ENCODE data around the gene SCAMP5.

GRCh38 chr15:75042730-75043508 lies 47.6 kb downstream of the SCAMP5 start:
- TF ChIP-seq MAZ (IDR thresholded peaks at IDR 0.05; ENCODE audit: borderline replicate concordance, low read depth, low read length) = no peak
- peak; percentile 33; the same call in 1 of the 2 replicates for TF ChIP-seq RFX5 (IDR thresholded peaks at IDR 0.05; ENCODE audit: low read depth, low read length)
- TF ChIP-seq BHLHE40 (IDR thresholded peaks at IDR 0.05; ENCODE audit: low read depth, low read length) = no peak
- peak; percentile 34 for TF ChIP-seq CTCF (conservative IDR thresholded peaks at IDR 0.05; ENCODE audit: low read depth, low read length)
- TF ChIP-seq MAFK (IDR thresholded peaks at IDR 0.05; ENCODE audit: low read depth, low read length) = no peak
- TF ChIP-seq POLR2A (IDR thresholded peaks at IDR 0.05; ENCODE audit: low read depth, low read length) = no peak
- no peak for TF ChIP-seq CEBPB (IDR thresholded peaks at IDR 0.05; ENCODE audit: low read depth, low read length)
- no peak for TF ChIP-seq ELK1 (IDR thresholded peaks at IDR 0.05; ENCODE audit: borderline replicate concordance, low read depth, low read length)
- peak; percentile 40 for TF ChIP-seq RAD21 (IDR thresholded peaks at IDR 0.05; ENCODE audit: low read length)
